HG03342 (cell line): Measurements from ENCODE around the gene SUMO3.
A peak's percentile ranks its signal among the peaks of the same experiment; 100 is the strongest.

Experiments
- ATAC-seq: cut with Tn5 transposase; IDR thresholded peaks from one replicate; pipeline ENCODE4 v1.9.1; 2021; ENCODE audit warnings: mild to moderate bottlenecking, moderate library complexity; ENCODE audit not compliant: unreplicated experiment

SUMO3 gene

DNA sequence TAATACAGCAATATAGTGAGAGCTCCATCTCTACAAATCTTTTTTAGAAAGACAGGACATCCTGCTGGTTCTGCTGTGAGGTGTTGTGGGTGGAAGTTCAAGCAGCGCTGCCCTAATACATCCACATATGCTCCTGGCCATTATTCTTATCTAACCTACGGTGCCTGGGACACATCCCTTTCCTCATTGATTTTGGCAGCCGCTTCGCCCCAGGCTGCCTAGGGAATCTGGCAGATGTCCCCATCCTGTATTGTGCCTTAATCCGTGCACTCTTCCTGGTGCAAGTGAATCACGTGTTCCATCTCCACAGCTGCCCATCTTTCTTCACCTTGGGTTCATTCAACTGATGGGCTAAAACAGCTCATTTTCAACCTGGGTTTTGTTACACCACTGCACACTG is 13.1 kb downstream of the SUMO3 start:
- ATAC-seq = no peak

GRCh38 chr21:44803651-44804050 is 14.2 kb downstream of the SUMO3 start:
- ATAC-seq = no peak

DNA sequence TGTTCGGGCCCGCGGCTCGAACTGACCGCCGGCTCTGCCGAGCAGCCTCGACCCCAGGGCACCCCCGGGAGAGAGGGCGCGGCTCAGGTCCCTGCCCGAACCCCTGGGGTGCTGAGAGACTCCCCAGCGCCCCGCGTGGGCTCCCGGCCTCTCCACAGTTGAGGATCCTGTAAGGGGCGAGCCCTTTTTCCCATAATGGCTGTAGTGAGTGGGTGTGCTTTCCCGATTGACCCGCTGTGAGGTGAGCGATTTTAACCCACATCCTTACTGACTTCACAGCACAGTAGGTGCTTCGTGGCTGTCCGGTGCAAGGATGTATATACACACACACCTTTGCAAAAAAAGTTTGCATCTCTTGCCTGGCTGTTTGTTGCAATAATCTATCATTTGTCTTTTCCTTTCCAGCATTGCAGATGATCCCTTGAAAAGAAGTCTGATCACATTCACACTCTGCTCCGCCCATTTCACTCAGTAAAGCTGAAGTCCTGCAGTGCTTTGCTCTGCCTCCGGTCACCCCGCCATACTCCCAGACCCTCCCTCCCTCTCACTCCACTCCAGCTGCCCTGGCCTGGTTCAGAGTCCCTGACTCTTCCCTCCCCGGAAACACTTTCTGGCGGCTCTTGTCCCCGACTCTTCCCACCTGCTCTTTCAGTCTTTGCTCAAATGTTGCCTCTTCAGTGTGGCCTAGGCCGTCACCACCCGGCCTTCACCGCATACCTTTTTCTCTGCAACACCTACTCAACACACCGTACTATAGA is 15.3 kb downstream of the SUMO3 start:
- ATAC-seq = no peak

- peak; percentile 86 for ATAC-seq
These were observed 16.1 kb downstream of the SUMO3 start, which contains the start of gene UBE2G2 for GRCh38 chr21:44801468-44802395. UBE2G2 (minus strand) TSS chr21:44801820; CDS start chr21:44801748, 72 bp downstream.

DNA sequence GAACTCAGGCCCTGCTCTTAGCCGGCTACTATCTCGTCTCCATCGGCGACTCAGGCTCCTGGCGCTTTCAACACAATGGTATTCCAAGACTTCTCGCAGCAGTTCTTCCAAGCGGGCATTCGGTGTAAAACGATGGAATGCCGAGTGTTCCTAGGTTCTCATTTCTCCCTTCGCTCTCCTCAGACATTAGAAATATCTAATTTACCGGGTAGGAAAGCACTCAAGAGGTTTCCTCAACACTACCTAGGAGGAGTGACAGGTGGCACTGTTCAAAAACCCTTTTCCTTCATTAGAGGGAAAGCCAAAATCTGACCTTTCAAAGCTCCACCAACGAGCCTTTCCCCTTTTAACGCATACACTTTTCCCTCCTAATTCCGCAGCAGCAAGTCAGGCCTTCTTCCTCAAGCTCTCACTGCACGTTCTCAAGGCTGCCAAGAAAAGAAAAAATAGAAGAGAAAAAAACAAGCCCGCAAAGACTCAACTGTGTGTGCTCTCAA is 16.8 kb downstream of the SUMO3 start:
- ATAC-seq = no peak

- ATAC-seq = no peak
These were observed 17.8 kb downstream of the SUMO3 start for GRCh38 chr21:44800103-44800502.

DNA sequence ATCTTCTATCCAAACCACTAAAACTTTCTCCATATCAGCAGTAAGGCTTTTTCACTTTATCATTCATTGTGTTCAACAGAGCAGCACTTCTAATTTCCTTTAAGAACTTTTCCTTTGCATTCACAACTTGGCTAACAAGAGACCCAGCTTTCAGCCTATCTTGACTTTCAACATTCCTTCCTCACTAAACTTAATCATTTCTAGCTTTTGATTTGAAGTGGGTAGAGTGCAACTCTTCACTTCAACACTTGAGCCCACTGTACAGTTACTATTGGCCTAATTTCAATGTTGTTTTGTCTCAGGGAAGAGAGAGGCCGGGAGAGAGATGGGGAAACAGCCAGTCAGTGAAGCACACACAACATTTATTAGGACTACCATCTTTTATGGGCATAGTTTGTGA is 18.2 kb downstream of the SUMO3 start:
- no peak for ATAC-seq

- no peak for ATAC-seq
These were observed 20.1 kb downstream of the SUMO3 start for GRCh38 chr21:44797775-44798174.

DNA sequence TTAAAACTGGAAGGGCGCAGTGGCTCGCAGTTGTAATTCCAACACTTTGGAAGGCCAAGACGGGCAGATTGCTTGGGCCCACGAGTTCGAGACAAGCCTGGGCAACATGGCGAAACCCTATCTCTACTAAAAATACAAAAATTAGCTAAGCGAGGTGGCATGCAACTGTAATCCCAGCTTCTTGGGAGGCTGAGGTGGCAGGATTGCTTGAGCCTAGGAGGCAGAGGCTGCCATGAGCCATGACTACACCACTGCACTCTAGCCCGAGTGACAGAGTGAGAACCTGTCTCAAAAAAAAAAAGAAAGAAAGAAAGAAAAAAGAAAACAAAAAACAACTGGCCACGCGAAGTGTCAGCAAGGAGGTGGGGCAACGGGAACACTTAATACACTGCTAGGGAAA is 22.5 kb downstream of the SUMO3 start:
- ATAC-seq = no peak

- no peak for ATAC-seq
These were observed 24.1 kb downstream of the SUMO3 start for GRCh38 chr21:44793592-44794374.

DNA sequence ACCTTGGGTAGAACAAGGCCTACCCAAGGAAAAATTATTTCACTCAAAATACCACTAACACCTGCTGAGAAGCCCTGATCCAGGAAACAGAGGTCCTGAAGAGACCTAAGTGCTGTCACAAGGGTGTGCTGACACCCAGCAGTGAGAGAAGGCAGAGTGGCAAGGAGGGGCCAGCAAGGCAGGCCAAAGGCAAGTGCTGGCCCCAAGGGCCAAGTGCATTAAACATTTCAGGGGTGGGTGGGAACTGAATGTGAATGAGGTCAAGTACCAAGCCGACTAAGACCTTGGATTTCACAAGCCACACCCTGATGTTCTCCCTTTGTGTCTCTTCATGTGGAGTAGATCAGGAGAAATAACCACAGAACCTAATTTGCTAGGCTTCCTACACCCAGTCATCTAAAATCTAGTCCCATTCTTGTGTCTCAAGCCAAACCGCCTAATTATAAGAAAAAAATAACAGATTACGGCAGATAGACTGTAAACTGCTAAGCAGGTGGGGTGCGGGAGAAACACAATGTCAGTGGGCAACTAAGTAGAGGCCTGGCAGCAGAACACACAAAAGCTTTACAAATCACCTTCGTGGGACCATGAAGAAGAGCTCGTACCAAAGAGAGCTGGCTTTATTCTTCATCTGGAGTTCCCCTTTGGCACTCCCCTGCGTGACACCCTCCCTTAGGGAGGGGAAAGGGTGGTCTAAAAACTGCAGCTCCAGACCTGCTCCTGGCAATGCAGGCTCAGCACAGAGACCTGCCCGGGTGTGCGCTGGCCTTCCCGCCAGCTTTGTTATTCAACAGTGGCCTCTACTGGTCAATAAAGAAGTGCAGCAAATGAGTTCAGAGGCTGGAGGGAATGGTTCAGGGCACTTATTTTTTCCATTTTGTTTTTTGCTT is 24.9 kb downstream of the SUMO3 start:
- ATAC-seq = no peak

DNA sequence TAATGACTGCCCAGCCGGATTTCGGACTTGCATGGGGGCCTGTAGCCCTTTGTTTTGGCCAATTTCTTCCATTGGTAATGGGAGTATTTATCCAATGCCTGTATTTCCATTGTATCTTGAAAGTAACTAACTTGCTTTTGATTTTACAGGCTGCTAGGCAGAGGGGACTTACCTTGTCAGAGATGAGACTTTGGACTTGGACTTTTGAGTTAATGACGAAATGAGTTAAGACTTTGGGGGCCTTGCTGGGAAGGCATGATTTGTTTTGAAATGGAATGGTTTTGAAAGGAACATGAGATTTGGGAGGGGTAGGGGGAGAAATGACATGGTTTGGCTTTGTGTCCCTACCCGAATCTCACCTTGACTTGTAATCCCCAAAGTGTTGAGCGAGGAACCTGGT is 25.9 kb downstream of the SUMO3 start:
- ATAC-seq = no peak

DNA sequence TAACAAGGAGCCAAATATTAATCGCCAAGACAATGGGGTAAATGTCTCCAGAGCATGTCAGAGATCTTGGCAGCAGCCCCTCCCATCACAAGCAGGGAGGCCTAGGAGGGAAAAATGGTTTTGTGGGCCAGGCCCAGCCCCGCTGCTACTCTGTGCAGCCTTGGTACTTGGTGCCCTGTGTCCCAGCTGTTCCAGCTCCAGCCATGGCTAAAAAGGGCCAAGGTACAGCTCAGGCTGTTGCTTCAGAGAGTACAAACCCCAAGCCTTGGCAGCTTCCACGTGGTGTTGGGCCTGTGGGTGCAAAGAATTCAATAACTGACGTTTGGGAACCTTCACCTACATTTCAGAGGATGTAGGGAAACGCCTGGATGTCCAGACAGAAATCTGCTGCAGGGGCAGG is 26.6 kb downstream of the SUMO3 start:
- no peak for ATAC-seq

DNA sequence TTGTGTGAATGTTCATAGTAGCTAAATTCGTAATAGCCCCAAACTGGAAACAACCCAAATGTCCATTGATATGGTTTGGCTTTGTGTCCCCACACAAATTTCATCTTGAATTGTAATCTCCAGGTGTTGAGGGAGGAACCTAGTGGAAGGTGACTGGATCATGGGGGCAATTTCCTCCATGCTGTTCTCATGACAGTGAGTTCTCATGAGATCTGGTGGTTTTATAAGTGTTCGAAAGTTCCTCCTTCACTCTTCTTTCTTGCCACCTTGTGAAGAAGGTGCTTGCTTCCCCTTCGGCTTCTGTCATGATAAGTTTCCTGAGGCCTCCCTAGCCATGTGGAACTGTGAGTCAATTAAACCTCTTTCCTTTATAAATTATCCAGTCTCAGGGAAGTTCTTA is 27.5 kb downstream of the SUMO3 start:
- no peak for ATAC-seq

DNA sequence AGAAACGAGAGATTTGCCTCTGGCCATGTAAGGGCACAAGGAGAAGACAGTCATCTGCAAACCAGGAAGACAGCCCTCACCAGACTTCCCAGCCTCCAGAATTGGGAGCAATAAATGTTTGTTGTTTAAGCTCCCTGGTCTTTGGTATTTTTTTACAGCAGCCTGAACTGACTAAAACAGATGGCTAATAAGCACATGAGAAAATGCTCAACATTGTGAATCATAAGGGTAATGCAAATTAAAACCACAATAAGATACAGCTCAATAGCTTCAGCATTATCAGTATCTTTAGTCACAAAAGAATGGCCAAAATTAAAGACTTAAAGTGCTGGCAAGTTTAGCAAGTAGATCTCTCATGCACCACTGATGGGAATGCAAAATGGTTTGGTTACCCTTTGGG is 28.0 kb downstream of the SUMO3 start:
- no peak for ATAC-seq

GRCh38 chr21:44785620-44786335 is 32.1 kb downstream of the SUMO3 start:
- no peak for ATAC-seq

- ATAC-seq = no peak
These were observed 33.1 kb downstream of the SUMO3 start for GRCh38 chr21:44784810-44785209.

- ATAC-seq = no peak
These were observed 34.7 kb downstream of the SUMO3 start for GRCh38 chr21:44783020-44783696.
